ENCODE measurements around the gene ARGLU1.
A peak's percentile ranks its signal among the peaks of the same experiment; 100 is the strongest.

Gene ARGLU1

GRCh38 chr13:106581225-106581624 lies 13.3 kb upstream of the ARGLU1 start:
- DNase-seq: no peak

GRCh38 chr13:106575896-106576295 lies 8.0 kb upstream of the ARGLU1 start:
- no peak for DNase-seq

GRCh38 chr13:106573868-106574267 lies 5.9 kb upstream of the ARGLU1 start:
- DNase-seq: no peak

GRCh38 chr13:106573284-106573846 lies 5.4 kb upstream of the ARGLU1 start:
- DNase-seq: no peak

- peak; percentile 64 for DNase-seq
Observed at GRCh38 chr13:106570299-106570852, 2.4 kb upstream of the ARGLU1 start.

- no peak for DNase-seq
Observed at GRCh38 chr13:106569233-106570095, 1.5 kb upstream of the ARGLU1 start.

GRCh38 chr13:106568299-106569003 lies 514 bp upstream of the ARGLU1 start:
- DNase-seq: no peak

- no peak for DNase-seq
Observed at GRCh38 chr13:106566641-106567473, 1.1 kb downstream of the ARGLU1 start.

- DNase-seq: no peak
Observed at GRCh38 chr13:106565127-106565775, 2.7 kb downstream of the ARGLU1 start.

GRCh38 chr13:106562301-106562700 lies 5.6 kb downstream of the ARGLU1 start:
- no peak for DNase-seq

- peak; percentile 20 for DNase-seq
Observed at GRCh38 chr13:106561551-106562170, 6.3 kb downstream of the ARGLU1 start.

GRCh38 chr13:106560821-106561220 lies 7.1 kb downstream of the ARGLU1 start:
- no peak for DNase-seq

GRCh38 chr13:106558527-106558926 lies 9.4 kb downstream of the ARGLU1 start:
- no peak for DNase-seq

- no peak for DNase-seq
Observed at GRCh38 chr13:106555631-106556328, 12.2 kb downstream of the ARGLU1 start.

GRCh38 chr13:106551751-106552150 lies 16.2 kb downstream of the ARGLU1 start:
- no peak for DNase-seq

GRCh38 chr13:106551350-106551749 lies 16.6 kb downstream of the ARGLU1 start:
- no peak for DNase-seq

- no peak for DNase-seq
Observed at GRCh38 chr13:106550570-106551135, 17.3 kb downstream of the ARGLU1 start.

- no peak for DNase-seq
Observed at GRCh38 chr13:106548064-106548696, 19.8 kb downstream of the ARGLU1 start.

- no peak for DNase-seq
Observed at GRCh38 chr13:106541826-106542225, 26.1 kb downstream of the ARGLU1 start.

GRCh38 chr13:106540613-106541012 lies 27.3 kb downstream of the ARGLU1 start:
- DNase-seq: no peak
